ENCODE measurements around the gene COPS9. TPM values are rescaled to one million over a fixed set of nuclear protein-coding genes. Genes with fewer than 3 reads are reported as not detected.

COPS9 gene
- total RNA-seq, 1 donor from 2014 or later = 165 TPM

DNA sequence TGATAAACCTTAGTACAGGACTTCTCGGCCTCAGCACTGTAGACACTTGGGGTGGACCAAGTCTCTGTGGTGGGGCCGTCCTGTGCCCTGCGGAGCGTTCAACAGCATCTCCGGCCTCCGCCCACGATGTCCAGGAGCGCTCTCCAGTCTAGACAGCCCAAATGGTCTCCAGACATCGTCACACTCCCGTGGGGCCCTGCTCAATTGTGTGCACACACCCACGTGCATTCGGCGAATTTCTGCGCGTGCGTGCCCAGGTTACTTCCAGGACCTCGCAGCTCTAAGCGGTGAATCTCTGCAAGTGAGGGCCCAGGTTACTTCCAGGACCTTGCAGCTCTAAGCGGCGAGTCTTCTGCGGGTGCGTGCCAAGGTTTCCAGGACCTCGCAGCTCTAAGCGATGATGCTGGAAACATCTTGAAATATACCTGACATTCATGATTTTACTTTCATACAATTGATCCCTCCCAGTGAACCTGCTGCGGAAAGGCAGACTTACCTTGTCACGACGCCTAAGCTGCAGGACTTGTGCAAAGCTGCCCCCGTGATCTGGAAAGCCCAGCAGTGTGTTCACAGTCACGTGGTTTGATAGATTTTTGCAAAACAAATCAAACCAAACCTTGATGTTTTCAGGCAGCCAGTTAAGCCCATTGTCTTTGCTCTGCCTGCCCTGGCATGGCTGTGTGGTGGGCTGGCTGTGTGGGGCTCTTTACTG, 20.5 kb upstream of the COPS9 start:
- no peaks in the 10 kb centered on the region for H3K4me1 Mint-ChIP-seq (ENCODE audit: unreplicated experiment)
- no peaks in the 10 kb centered on the region for H3K9me3 Mint-ChIP-seq (ENCODE audit: unreplicated experiment)
- no peaks in the 10 kb centered on the region for H3K36me3 Mint-ChIP-seq (ENCODE audit: low read depth, unreplicated experiment)
- H3K4me3 Mint-ChIP-seq (ENCODE audit: unreplicated experiment) = no peak overlapping the region
- peaks cover 8% of the 10 kb centered on the region for H3K27me3 Mint-ChIP-seq (ENCODE audit: unreplicated experiment)
- H3K27ac Mint-ChIP-seq (ENCODE audit: unreplicated experiment) = no peak overlapping the region
- no peak for DNase-seq (ENCODE audit: low spot score)
- TF ChIP-seq, protein P1, sequence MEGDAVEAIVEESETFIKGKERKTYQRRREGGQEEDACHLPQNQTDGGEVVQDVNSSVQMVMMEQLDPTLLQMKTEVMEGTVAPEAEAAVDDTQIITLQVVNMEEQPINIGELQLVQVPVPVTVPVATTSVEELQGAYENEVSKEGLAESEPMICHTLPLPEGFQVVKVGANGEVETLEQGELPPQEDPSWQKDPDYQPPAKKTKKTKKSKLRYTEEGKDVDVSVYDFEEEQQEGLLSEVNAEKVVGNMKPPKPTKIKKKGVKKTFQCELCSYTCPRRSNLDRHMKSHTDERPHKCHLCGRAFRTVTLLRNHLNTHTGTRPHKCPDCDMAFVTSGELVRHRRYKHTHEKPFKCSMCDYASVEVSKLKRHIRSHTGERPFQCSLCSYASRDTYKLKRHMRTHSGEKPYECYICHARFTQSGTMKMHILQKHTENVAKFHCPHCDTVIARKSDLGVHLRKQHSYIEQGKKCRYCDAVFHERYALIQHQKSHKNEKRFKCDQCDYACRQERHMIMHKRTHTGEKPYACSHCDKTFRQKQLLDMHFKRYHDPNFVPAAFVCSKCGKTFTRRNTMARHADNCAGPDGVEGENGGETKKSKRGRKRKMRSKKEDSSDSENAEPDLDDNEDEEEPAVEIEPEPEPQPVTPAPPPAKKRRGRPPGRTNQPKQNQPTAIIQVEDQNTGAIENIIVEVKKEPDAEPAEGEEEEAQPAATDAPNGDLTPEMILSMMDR (IDR thresholded peaks at IDR 0.05; ENCODE audit: unreplicated experiment) = no peak

DNA sequence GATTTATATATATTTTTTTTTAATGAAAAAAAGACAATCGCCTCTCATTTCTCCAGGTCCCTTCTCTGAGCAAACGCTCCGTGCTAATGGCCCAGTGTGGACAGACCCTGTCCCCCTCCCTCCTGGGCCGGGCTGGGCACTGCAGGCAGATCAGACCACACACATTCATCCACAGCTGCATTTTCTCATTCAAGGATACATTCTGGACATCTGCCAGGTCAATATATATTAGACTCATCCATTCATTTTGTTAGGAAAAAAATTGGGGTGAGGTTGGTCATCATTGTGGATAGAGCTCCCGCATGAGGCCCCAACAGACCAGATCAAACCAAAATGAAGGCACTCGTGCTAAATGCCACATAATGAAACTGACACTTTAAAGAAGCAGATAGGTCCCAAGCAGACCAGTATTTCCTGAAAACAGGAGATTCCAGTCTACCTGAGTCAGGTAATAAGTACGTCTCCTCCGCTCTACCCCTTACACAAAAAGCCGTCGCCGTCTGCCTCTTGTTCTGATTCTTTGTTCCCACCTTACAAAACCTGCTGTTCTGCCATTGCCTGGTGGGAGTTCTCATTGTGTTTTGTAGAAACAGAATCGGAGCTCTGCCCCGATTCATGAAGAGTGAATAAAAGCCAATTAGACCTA, 19.8 kb upstream of the COPS9 start:
- Mint-ChIP-seq H3K27ac (ENCODE audit: unreplicated experiment) (no peak overlapping the region), H3K9me3 (ENCODE audit: unreplicated experiment) (no peaks in the 10 kb centered on the region), H3K36me3 (ENCODE audit: low read depth, unreplicated experiment) (no peaks in the 10 kb centered on the region), H3K27me3 (ENCODE audit: unreplicated experiment) (peaks cover 8% of the 10 kb centered on the region), H3K4me3 (ENCODE audit: unreplicated experiment) (no peak overlapping the region), H3K4me1 (ENCODE audit: unreplicated experiment) (no peaks in the 10 kb centered on the region)
- no peak for DNase-seq (ENCODE audit: low spot score)
- TF ChIP-seq, protein P1 (IDR thresholded peaks at IDR 0.05; ENCODE audit: unreplicated experiment) = no peak

DNA sequence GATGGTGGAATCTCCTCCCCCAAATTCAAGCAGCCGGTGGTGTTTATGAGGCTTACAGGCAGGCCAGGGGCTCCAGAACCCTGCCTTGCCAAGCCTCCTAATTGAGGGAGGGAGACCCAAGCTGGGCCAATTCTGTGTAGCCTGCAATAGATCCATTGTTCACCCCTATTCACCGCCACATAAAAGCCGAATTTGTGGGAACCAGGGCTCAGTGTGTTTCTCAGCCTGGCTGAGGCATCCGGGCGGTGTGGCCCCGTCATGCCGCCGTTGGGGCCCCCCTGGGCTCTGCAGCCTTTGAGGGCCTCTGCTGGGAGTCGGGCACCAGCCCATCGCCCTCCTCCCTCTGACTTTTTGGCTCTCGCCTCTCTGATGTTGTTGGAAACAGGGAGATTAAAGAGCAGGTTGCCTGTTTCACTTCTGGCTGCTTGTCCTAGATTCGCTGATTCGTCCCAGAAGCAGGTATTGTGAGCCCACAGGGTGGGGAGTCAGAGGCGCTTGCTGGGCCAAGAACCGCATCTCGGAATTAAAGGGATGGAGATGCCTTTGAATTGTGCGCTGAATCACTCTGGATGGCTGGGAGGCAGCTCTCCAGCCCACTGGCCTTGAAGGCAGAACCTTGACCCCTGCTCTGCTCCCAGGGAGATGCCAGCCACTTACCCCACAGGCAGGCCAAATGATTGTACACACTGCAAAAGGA, 19.1 kb upstream of the COPS9 start:
- Mint-ChIP-seq H3K27me3 (ENCODE audit: unreplicated experiment) (peaks cover 6% of the 10 kb centered on the region), H3K27ac (ENCODE audit: unreplicated experiment) (no peak overlapping the region), H3K4me3 (ENCODE audit: unreplicated experiment) (no peak overlapping the region), H3K9me3 (ENCODE audit: unreplicated experiment) (no peaks in the 10 kb centered on the region), H3K36me3 (ENCODE audit: low read depth, unreplicated experiment) (no peaks in the 10 kb centered on the region), H3K4me1 (ENCODE audit: unreplicated experiment) (no peaks in the 10 kb centered on the region)
- TF ChIP-seq, protein P1 (IDR thresholded peaks at IDR 0.05; ENCODE audit: unreplicated experiment) = no peak
- DNase-seq (ENCODE audit: low spot score) = no peak

GRCh38 chr2:240154606-240155005, 18.5 kb upstream of the COPS9 start:
- TF ChIP-seq, protein P1 (IDR thresholded peaks at IDR 0.05; ENCODE audit: unreplicated experiment) = no peak
- Mint-ChIP-seq H3K27ac (ENCODE audit: unreplicated experiment) (no peak overlapping the region), H3K9me3 (ENCODE audit: unreplicated experiment) (no peaks in the 10 kb centered on the region), H3K36me3 (ENCODE audit: low read depth, unreplicated experiment) (no peaks in the 10 kb centered on the region), H3K4me3 (ENCODE audit: unreplicated experiment) (no peak overlapping the region), H3K4me1 (ENCODE audit: unreplicated experiment) (no peaks in the 10 kb centered on the region), H3K27me3 (ENCODE audit: unreplicated experiment) (peaks cover 6% of the 10 kb centered on the region)
- DNase-seq (ENCODE audit: low spot score) = no peak

DNA sequence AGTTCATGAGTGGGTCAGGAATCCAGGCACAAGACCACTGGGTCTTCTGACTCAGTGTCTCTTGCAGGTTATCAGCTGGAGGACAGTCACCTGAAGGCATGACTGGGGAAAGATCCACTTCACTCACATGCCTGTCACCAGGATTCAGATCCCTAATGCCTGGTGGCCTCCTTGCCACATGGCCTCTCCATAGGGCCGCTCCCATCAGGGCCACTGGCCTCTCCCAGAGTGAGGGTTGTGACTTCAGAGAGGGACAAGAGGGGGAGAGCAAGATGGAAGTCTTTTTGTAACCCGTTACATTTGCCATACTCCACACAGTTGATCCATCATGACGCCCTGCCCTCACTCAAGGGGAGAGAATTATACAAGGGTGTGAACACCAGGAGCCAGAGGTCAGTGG, 17.3 kb upstream of the COPS9 start:
- Mint-ChIP-seq H3K36me3 (ENCODE audit: low read depth, unreplicated experiment) (no peaks in the 10 kb centered on the region), H3K4me1 (ENCODE audit: unreplicated experiment) (no peaks in the 10 kb centered on the region), H3K27me3 (ENCODE audit: unreplicated experiment) (peaks cover 8% of the 10 kb centered on the region), H3K4me3 (ENCODE audit: unreplicated experiment) (no peak overlapping the region), H3K9me3 (ENCODE audit: unreplicated experiment) (no peaks in the 10 kb centered on the region), H3K27ac (ENCODE audit: unreplicated experiment) (peak overlapping the region; percentile 21)
- TF ChIP-seq, protein P1 (IDR thresholded peaks at IDR 0.05; ENCODE audit: unreplicated experiment) = no peak
- no peak for DNase-seq (ENCODE audit: low spot score)

Measured in endothelial cell (in vitro differentiated cells).